Vagina (tissue), 2 donors: Measurements from ENCODE around the gene GCKR.

Source experiments
- CTCF ChIP-seq, 3 experiments: fragments of 450-650 bp in 2 of 3; fragments of 200-600 bp in 1 of 3; sonication (generic) in 1 of 3; IDR thresholded peaks; one replicate each; pipeline ENCODE4 v1.5.1; 2017 to 2019; ENCODE audit warnings: antibody characterized with exemption in 3 of 3, mild to moderate bottlenecking in 2 of 3, moderate library complexity in 2 of 3
- POLR2A ChIP-seq, 2 donors: fragments of 450-650 bp; IDR thresholded peaks; one replicate each; pipeline ENCODE4 v1.6.1; 2017; ENCODE audit warnings: antibody characterized with exemption in 2 of 2, mild to moderate bottlenecking in 2 of 2, moderate library complexity in 2 of 2

- TF ChIP-seq CTCF (IDR thresholded peaks at IDR 0.05): no peak
- TF ChIP-seq POLR2A (IDR thresholded peaks at IDR 0.05): no peak
Measured at GRCh38 chr2:27496357-27497287, at the start of gene GCKR.
